IPS-NIHi7 (cell line): ENCODE results near the gene ZDHHC7.

Experiments
- DNase-seq: peaks from one replicate; pipeline ENCODE4 v3.0.0; 2012; ENCODE audit warnings: mixed read lengths; ENCODE audit errors: extremely low spot score

ZDHHC7 gene

GRCh38 chr16:85019659-85020245 is 8.4 kb upstream of the ZDHHC7 start:
- no peak for DNase-seq

- no peak for DNase-seq
Measured at GRCh38 chr16:85018529-85019236, 7.3 kb upstream of the ZDHHC7 start.

GRCh38 chr16:85017633-85018032 is 6.3 kb upstream of the ZDHHC7 start:
- no peak for DNase-seq

- DNase-seq, result no peak
Measured at GRCh38 chr16:85017151-85017550, 5.8 kb upstream of the ZDHHC7 start.

GRCh38 chr16:85015481-85016187 is 4.3 kb upstream of the ZDHHC7 start:
- no peak for DNase-seq

- DNase-seq, result no peak
Measured at GRCh38 chr16:85014311-85014710, 3.0 kb upstream of the ZDHHC7 start.

GRCh38 chr16:85011846-85012284 is 530 bp upstream of the ZDHHC7 start:
- DNase-seq, result no peak

- no peak for DNase-seq
Measured at GRCh38 chr16:85010446-85010930, 847 bp downstream of the ZDHHC7 start.

GRCh38 chr16:85008271-85008670 is 3.1 kb downstream of the ZDHHC7 start:
- DNase-seq, result no peak

- DNase-seq, result no peak
Measured at GRCh38 chr16:85007496-85008214, 3.7 kb downstream of the ZDHHC7 start.

- DNase-seq, result no peak
Measured at GRCh38 chr16:85006639-85007038, 4.7 kb downstream of the ZDHHC7 start.

- no peak for DNase-seq
Measured at GRCh38 chr16:85005285-85006069, 5.9 kb downstream of the ZDHHC7 start.

- DNase-seq, result no peak
Measured at GRCh38 chr16:85004587-85005205, 6.6 kb downstream of the ZDHHC7 start.

- DNase-seq, result no peak
Measured at GRCh38 chr16:85003725-85004586, 7.4 kb downstream of the ZDHHC7 start.

GRCh38 chr16:85003076-85003475 is 8.3 kb downstream of the ZDHHC7 start:
- no peak for DNase-seq

- DNase-seq, result no peak
Measured at GRCh38 chr16:85002608-85003007, 8.7 kb downstream of the ZDHHC7 start.

GRCh38 chr16:85002099-85002541 is 9.2 kb downstream of the ZDHHC7 start:
- DNase-seq, result no peak

GRCh38 chr16:84999857-85000480 is 11.4 kb downstream of the ZDHHC7 start:
- no peak for DNase-seq

GRCh38 chr16:84999200-84999599 is 12.1 kb downstream of the ZDHHC7 start:
- no peak for DNase-seq
